ENCODE data around the gene PTPN4.

- TF ChIP-seq TEAD4 (IDR thresholded peaks at IDR 0.05; ENCODE audit: low read depth, low read length), result no peak
- TF ChIP-seq CTCF (IDR thresholded peaks at IDR 0.05; ENCODE audit: control extremely low read depth in 1 of 3, insufficient read depth in 1 of 3, low read depth in 1 of 3, low read length in 3 of 3), result no peak
- TF ChIP-seq CBX5 (IDR thresholded peaks at IDR 0.05; ENCODE audit: low read depth, low read length), result no peak
- TF ChIP-seq EP300 (IDR thresholded peaks at IDR 0.05; ENCODE audit: borderline replicate concordance in 1 of 2, low read depth in 2 of 2, low read length in 2 of 2), result no peak
These were observed 45.8 kb upstream of the PTPN4 start for GRCh38 chr2:119713819-119714490.

Data from H1 (cell line).